Natural killer cell (primary cell): ENCODE measurements around the gene RXRG. TPM values are rescaled to one million over a fixed set of nuclear protein-coding genes. Genes with fewer than 3 reads are reported as not detected.

Experiments used
- ATAC-seq, 3 donors: fragments of 150-1000 bp in 2 of 3; fragments of 200-7000 bp in 1 of 3; cut with Tn5 transposase; 1 replicate in 1 of 3; 2 replicates in 2 of 3; pipeline ENCODE4 v1.10.0; 2021; ENCODE audit warnings: mild to moderate bottlenecking in 2 of 3, moderate library complexity in 2 of 3
- DNase-seq, 2 donors: peaks; one replicate each; pipeline versions ENCODE4 v3.0.0 to v3.0.0-alpha.2; 2013 to 2021; ENCODE audit warnings: mixed read lengths in 1 of 2
- H3K27ac ChIP-seq: one replicate; pipeline ENCODE4 v1.5.1; 2013; ENCODE audit warnings: mild to moderate bottlenecking, low read length
- H3K27me3 ChIP-seq: one replicate; pipeline ENCODE4 v1.6.1; 2013; ENCODE audit warnings: low read length; ENCODE audit not compliant: control insufficient read depth, insufficient read depth
- H3K36me3 ChIP-seq: one replicate; pipeline ENCODE4 v1.6.1; 2013; ENCODE audit warnings: low read length; ENCODE audit not compliant: control insufficient read depth, insufficient read depth
- H3K4me1 ChIP-seq: one replicate; pipeline ENCODE4 v1.6.1; 2013; ENCODE audit warnings: low read length; ENCODE audit not compliant: control insufficient read depth, insufficient read depth
- H3K4me3 ChIP-seq: one replicate; pipeline ENCODE4 v1.5.1; 2013; ENCODE audit warnings: low read length
- H3K9me3 ChIP-seq: one replicate; pipeline ENCODE4 v1.6.1; 2013; ENCODE audit warnings: low read length; ENCODE audit not compliant: control insufficient read depth, insufficient read depth
- H3K27ac Mint-ChIP-seq, 2 donors: one replicate each; pipeline ENCODE4 v1.8.0; 2022; ENCODE audit warnings: mild to moderate bottlenecking in 2 of 2, mixed read lengths in 2 of 2, moderate library complexity in 1 of 2
- H3K27me3 Mint-ChIP-seq, 2 donors: one replicate each; pipeline ENCODE4 v1.8.0; 2022; ENCODE audit warnings: low read depth in 2 of 2, mixed read lengths in 2 of 2
- H3K36me3 Mint-ChIP-seq: one replicate; pipeline ENCODE4 v1.8.0; 2022; ENCODE audit warnings: mixed read lengths
- H3K4me1 Mint-ChIP-seq, 2 donors: one replicate each; pipeline ENCODE4 v1.8.0; 2022; ENCODE audit warnings: mixed read lengths in 2 of 2
- H3K4me3 Mint-ChIP-seq: one replicate; pipeline ENCODE4 v1.8.0; 2022; ENCODE audit warnings: mild to moderate bottlenecking, moderate library complexity, mixed read lengths
- H3K9me3 Mint-ChIP-seq, 2 donors: one replicate each; pipeline ENCODE4 v1.8.0; 2022; ENCODE audit warnings: mixed read lengths in 2 of 2
- WGBS: methylation state at CpG from one replicate; pipeline ENCODE4 v1.1.7; 2013; ENCODE audit warnings: missing lambda C conversion rate; ENCODE audit not compliant: insufficient coverage; 5-methylcytosine and 5-hydroxymethylcytosine counted together
- intact Hi-C: fragments of 100-400 bp; cut with micrococcal nuclease; formaldehyde crosslinking; loops from one replicate; pipeline ENCODE4 v1.14.2; 2022
- total RNA-seq, 4 donors: library from RNA; stranded (reverse); fragments of 120-200 nt in 1 of 4; gene quantifications; one replicate each; pipeline versions ENCODE4 v1.2.3 to v1.2.4, GENCODE V29; 2013 to 2022
- TF ChIP-seq, protein P1 (sequence below): fragments of 200-600 bp; IDR thresholded peaks from one replicate; pipeline ENCODE4 v1.8.0; 2022; ENCODE audit warnings: antibody characterized with exemption

Gene RXRG
- total RNA-seq, 3 donors from 2014 or later (not counting 1 experiment from before 2014, with no cell fraction given): not detected

DNA sequence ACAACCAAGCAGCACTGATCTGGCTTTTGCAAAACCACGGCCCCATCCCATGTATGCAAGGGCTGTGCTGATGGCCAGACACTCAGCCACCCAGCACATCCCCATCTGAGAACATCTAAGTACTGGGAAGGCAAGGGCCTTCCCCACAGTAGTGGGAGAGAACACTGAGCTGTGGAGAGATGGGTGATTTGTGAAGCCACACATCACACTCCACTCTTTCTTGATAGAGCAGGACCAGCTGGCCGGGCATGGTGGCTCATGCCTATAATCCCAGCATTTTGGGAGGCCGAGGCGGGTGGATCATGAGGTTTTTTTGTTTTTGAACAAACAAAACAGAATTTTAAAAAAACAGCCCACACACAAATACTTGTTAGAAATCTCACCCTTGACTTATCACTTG, 28.2 kb upstream of the RXRG start:
- no peaks in the 10 kb centered on the region for H3K4me1 ChIP-seq
- WGBS: 96% methylated on average over 4 of the region's 4 CpGs
- ATAC-seq: no peak
- H3K27ac Mint-ChIP-seq: no peak overlapping the region
- TF ChIP-seq, protein P1, sequence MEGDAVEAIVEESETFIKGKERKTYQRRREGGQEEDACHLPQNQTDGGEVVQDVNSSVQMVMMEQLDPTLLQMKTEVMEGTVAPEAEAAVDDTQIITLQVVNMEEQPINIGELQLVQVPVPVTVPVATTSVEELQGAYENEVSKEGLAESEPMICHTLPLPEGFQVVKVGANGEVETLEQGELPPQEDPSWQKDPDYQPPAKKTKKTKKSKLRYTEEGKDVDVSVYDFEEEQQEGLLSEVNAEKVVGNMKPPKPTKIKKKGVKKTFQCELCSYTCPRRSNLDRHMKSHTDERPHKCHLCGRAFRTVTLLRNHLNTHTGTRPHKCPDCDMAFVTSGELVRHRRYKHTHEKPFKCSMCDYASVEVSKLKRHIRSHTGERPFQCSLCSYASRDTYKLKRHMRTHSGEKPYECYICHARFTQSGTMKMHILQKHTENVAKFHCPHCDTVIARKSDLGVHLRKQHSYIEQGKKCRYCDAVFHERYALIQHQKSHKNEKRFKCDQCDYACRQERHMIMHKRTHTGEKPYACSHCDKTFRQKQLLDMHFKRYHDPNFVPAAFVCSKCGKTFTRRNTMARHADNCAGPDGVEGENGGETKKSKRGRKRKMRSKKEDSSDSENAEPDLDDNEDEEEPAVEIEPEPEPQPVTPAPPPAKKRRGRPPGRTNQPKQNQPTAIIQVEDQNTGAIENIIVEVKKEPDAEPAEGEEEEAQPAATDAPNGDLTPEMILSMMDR: no peak
- intact Hi-C loops: no loop called here
- H3K4me3 ChIP-seq: no peak overlapping the region
- no peaks in the 10 kb centered on the region for H3K27me3 ChIP-seq
- no peak for DNase-seq
- peaks cover 8 to 21% of the 10 kb centered on the region in 2 donors for H3K27me3 Mint-ChIP-seq
- H3K4me3 Mint-ChIP-seq: no peak overlapping the region
- H3K27ac ChIP-seq: no peak overlapping the region
- no peaks in the 10 kb centered on the region for H3K36me3 Mint-ChIP-seq
- H3K36me3 ChIP-seq: no peaks in the 10 kb centered on the region
- no peaks in the 10 kb centered on the region for H3K4me1 Mint-ChIP-seq
- no peaks in the 10 kb centered on the region for H3K9me3 ChIP-seq
- H3K9me3 Mint-ChIP-seq: no peaks in the 10 kb centered on the region

DNA sequence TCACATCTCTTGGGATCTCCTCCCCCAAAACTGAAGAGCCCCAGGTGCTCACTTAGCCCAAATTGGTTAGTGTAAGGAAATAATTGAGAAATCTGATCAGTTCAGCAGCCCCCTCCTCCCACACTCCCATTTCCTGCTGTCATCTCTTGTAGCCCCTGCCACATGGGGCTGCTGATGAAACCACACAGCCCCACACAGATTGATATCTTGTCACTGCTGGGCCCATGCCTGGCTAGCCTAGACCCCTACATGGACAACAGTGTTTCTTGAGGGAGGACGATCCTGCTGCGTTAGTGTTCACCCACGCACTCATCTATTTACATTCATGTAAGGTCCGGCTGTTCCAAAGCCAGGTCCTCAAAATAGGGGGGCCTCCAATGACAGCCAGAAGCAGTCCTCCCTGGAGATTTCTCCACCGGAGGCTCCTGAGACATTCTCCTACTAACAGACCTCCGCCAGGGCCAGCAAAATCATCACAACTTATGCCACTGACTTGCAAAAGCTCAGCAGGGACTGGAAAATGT, 23.9 kb upstream of the RXRG start:
- WGBS: 80% methylated on average over 6 of the region's 6 CpGs
- Mint-ChIP-seq H3K9me3 (no peaks in the 10 kb centered on the region), H3K27me3 (peaks cover 10 to 22% of the 10 kb centered on the region in 2 donors), H3K27ac (no peak overlapping the region), H3K4me3 (no peak overlapping the region), H3K4me1 (no peaks in the 10 kb centered on the region), H3K36me3 (no peaks in the 10 kb centered on the region)
- TF ChIP-seq, protein P1: no peak
- DNase-seq (no peak), ATAC-seq (no peak)
- no peaks in the 10 kb centered on the region for H3K36me3 ChIP-seq
- intact Hi-C loops: no loop called here
- no peaks in the 10 kb centered on the region for H3K4me1 ChIP-seq
- no peaks in the 10 kb centered on the region for H3K27me3 ChIP-seq
- H3K27ac ChIP-seq: no peak overlapping the region
- no peaks in the 10 kb centered on the region for H3K9me3 ChIP-seq
- no peak overlapping the region for H3K4me3 ChIP-seq

DNA sequence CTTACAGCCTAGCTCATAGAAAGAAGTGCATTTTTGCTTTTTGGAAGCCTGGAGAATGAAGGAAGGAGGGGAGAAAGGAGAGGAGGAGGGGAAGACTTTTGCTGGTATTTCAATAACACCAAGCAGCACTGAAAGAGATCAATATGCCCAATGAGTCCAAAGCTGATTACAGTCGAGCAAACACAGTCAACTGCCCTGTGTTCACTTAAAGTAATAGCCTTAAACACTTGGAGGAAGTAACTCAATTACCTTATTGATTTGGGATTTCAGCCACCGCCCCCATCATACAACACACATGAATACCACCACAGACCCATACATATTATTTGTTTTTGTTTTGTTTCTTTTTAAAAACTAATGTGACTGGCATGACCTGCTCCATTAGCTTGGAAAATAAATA, 23.3 kb upstream of the RXRG start:
- WGBS: 67% methylated on average over 1 of the region's 2 CpGs
- no peak overlapping the region for H3K4me3 ChIP-seq
- intact Hi-C loops: no loop called here
- H3K36me3 Mint-ChIP-seq: no peaks in the 10 kb centered on the region
- no peaks in the 10 kb centered on the region for H3K4me1 ChIP-seq
- H3K27ac Mint-ChIP-seq: no peak overlapping the region
- H3K36me3 ChIP-seq: no peaks in the 10 kb centered on the region
- peaks cover 10 to 22% of the 10 kb centered on the region in 2 donors for H3K27me3 Mint-ChIP-seq
- ATAC-seq: no peak
- no peaks in the 10 kb centered on the region for H3K9me3 Mint-ChIP-seq
- TF ChIP-seq, protein P1: no peak
- no peak overlapping the region for H3K4me3 Mint-ChIP-seq
- no peaks in the 10 kb centered on the region for H3K4me1 Mint-ChIP-seq
- no peaks in the 10 kb centered on the region for H3K9me3 ChIP-seq
- H3K27ac ChIP-seq: no peak overlapping the region
- H3K27me3 ChIP-seq: no peaks in the 10 kb centered on the region
- DNase-seq: no peak

DNA sequence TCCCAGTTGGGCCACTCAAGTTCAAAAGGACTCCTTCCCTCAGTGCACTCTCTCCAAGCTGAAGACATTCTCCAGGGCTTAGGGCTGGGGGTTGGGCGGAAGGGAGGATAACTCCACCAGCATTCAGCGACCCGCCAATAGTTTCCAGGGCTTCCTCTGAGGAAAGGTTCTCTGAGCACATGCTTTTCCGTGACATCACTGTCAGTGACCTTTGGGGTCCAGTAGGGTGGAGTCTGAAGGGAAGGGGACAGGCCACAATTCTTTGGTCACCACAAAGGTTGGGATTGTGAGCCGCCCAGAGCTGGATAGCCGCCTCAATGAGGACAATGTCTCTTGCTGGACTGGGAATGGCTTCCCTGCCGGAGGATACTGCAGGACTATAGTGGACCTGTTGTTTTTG, 22.8 kb upstream of the RXRG start:
- no peak overlapping the region for H3K27ac ChIP-seq
- DNase-seq (no peak), ATAC-seq (no peak)
- peaks cover 2% of the 10 kb centered on the region for H3K27me3 ChIP-seq
- Mint-ChIP-seq H3K4me1 (no peaks in the 10 kb centered on the region), H3K27me3 (peaks cover 10 to 22% of the 10 kb centered on the region in 2 donors), H3K9me3 (no peaks in the 10 kb centered on the region), H3K36me3 (no peaks in the 10 kb centered on the region), H3K4me3 (no peak overlapping the region), H3K27ac (no peak overlapping the region)
- 79% methylated on average over 7 of the region's 7 CpGs for WGBS
- H3K9me3 ChIP-seq: no peaks in the 10 kb centered on the region
- TF ChIP-seq, protein P1: no peak
- intact Hi-C loops: no loop called here
- no peak overlapping the region for H3K4me3 ChIP-seq
- no peaks in the 10 kb centered on the region for H3K36me3 ChIP-seq
- H3K4me1 ChIP-seq: no peaks in the 10 kb centered on the region
